Measurements from ENCODE around the gene MPL.

DNA sequence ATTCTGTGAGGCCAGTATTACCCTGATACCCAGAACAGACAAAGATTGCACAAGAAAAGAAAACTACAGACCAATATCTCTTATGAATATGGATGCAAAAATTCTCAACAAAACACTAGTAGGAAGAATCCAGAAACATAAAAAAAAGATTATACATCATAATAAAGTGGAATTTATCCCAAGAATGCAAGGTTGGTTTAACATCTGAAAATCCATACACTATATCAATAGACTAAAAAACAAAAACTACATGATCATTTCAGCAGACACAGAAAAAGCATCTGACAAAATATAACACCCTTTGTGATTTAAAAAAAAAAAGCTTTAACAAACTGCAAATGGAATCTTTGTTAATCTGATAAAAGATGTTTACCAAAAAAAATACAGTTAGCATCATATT lies 12.2 kb upstream of the MPL start:
- no peak for TF ChIP-seq POLR2AphosphoS5 (IDR thresholded peaks at IDR 0.05)
- TF ChIP-seq, protein P1, sequence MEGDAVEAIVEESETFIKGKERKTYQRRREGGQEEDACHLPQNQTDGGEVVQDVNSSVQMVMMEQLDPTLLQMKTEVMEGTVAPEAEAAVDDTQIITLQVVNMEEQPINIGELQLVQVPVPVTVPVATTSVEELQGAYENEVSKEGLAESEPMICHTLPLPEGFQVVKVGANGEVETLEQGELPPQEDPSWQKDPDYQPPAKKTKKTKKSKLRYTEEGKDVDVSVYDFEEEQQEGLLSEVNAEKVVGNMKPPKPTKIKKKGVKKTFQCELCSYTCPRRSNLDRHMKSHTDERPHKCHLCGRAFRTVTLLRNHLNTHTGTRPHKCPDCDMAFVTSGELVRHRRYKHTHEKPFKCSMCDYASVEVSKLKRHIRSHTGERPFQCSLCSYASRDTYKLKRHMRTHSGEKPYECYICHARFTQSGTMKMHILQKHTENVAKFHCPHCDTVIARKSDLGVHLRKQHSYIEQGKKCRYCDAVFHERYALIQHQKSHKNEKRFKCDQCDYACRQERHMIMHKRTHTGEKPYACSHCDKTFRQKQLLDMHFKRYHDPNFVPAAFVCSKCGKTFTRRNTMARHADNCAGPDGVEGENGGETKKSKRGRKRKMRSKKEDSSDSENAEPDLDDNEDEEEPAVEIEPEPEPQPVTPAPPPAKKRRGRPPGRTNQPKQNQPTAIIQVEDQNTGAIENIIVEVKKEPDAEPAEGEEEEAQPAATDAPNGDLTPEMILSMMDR (IDR thresholded peaks at IDR 0.05), result no peak
